ENCODE data around the gene TANC1. TPM values are rescaled to one million over a fixed set of nuclear protein-coding genes. Genes with fewer than 3 reads are reported as not detected.

TANC1 gene
- total RNA-seq, 6 donors from 2014 or later, result 41.6 to 101 (median 75.5) TPM

DNA sequence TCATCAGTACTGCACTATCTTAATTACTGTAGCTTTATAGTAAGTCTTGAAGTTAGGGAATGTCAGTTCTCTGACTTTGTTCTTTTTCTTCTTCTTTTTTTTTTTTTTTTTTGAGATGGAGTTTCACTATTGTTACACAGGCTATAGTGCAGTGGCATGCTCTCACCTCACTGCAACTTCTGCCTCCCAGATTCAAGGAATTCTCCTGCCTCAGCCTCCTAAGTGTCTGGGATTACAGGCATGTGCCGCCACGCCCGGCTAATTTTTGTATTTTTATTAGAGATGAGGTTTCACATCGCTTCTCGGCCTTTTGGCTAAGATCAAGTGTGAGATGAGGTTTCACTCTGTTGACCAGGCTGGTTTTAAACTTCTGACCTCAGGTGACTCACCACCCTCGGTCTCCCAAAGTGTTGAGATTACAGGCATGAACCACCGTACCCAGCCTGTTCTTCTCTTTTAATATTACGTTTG, 41.9 kb upstream of the TANC1 start:
- Histone ChIP-seq H3K4me3 (no peak overlapping the region), H3K4me1 (no peaks in the 10 kb centered on the region), H3K27ac (no peak overlapping the region), H3K9me3 (no peaks in the 10 kb centered on the region), H3K36me3 (no peaks in the 10 kb centered on the region), H3K27me3 (no peaks in the 10 kb centered on the region)
- DNase-seq, result no peak
- no peak for TF ChIP-seq POLR2AphosphoS5 (IDR thresholded peaks at IDR 0.05)
- no peak for TF ChIP-seq EP300 (IDR thresholded peaks at IDR 0.05)
- TF ChIP-seq, protein P1, sequence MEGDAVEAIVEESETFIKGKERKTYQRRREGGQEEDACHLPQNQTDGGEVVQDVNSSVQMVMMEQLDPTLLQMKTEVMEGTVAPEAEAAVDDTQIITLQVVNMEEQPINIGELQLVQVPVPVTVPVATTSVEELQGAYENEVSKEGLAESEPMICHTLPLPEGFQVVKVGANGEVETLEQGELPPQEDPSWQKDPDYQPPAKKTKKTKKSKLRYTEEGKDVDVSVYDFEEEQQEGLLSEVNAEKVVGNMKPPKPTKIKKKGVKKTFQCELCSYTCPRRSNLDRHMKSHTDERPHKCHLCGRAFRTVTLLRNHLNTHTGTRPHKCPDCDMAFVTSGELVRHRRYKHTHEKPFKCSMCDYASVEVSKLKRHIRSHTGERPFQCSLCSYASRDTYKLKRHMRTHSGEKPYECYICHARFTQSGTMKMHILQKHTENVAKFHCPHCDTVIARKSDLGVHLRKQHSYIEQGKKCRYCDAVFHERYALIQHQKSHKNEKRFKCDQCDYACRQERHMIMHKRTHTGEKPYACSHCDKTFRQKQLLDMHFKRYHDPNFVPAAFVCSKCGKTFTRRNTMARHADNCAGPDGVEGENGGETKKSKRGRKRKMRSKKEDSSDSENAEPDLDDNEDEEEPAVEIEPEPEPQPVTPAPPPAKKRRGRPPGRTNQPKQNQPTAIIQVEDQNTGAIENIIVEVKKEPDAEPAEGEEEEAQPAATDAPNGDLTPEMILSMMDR (IDR thresholded peaks at IDR 0.05), result no peak
- TF ChIP-seq POLR2A (IDR thresholded peaks at IDR 0.05), result no peak
- no peak for ATAC-seq (ENCODE audit: low FRiP score in 2 of 2)
- 79 to 82% methylated on average over 8 of the region's 8 CpGs for WGBS, 2 donors

DNA sequence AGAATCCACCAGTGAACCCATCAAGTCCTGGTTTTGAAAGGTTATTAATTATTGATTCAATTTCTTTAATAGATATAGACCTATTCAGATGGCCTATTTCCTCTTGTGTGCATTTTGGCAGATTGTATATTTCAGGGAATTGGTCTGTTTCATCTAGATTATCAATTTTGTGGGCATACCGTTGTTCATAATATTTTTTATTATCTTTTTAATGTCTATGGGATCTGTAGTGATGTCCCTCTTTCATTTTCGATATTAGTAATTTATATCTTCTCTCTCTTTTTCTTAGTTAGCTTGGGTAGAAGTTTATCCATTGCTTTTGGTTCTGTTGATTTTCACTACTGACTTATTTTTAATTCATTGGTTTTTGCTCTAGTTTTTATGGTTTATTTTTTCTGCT, 39.9 kb upstream of the TANC1 start:
- no peak for TF ChIP-seq EP300 (IDR thresholded peaks at IDR 0.05)
- TF ChIP-seq, protein P1 (IDR thresholded peaks at IDR 0.05), result no peak
- TF ChIP-seq POLR2AphosphoS5 (IDR thresholded peaks at IDR 0.05), result no peak
- TF ChIP-seq POLR2A (IDR thresholded peaks at IDR 0.05), result no peak
- Histone ChIP-seq H3K9me3 (no peaks in the 10 kb centered on the region), H3K27me3 (no peaks in the 10 kb centered on the region), H3K4me3 (no peak overlapping the region), H3K4me1 (no peaks in the 10 kb centered on the region), H3K27ac (no peak overlapping the region), H3K36me3 (no peaks in the 10 kb centered on the region)
- ATAC-seq (ENCODE audit: low FRiP score in 2 of 2) (no peak), DNase-seq (no peak)
- WGBS, 2 donors, result 92 to 98% methylated on average over 2 of the region's 2 CpGs

DNA sequence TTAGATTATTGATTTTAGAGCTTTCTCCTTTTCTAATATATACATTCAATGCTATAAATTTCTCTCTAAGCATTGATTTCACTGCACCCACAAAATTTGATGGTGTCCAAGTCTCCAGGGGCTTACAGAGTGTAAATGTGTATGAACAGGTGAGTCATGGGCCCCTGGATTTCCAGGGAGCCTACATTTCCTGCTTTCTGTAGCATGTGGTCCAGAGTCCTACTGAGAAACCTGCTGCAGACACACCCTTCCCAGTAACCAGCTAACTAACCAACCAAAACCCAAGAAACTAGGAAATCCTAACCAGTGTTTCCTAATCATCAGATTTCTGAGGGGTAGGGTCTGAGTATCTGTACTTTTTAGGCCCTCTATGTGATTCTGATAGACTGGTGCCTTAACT, 39.5 kb upstream of the TANC1 start:
- Histone ChIP-seq H3K27ac (no peak overlapping the region), H3K4me3 (no peak overlapping the region), H3K36me3 (no peaks in the 10 kb centered on the region), H3K4me1 (no peaks in the 10 kb centered on the region), H3K27me3 (no peaks in the 10 kb centered on the region), H3K9me3 (no peaks in the 10 kb centered on the region)
- no peak for TF ChIP-seq EP300 (IDR thresholded peaks at IDR 0.05)
- TF ChIP-seq, protein P1 (IDR thresholded peaks at IDR 0.05), result no peak
- no peak for TF ChIP-seq POLR2AphosphoS5 (IDR thresholded peaks at IDR 0.05)
- no peak for TF ChIP-seq POLR2A (IDR thresholded peaks at IDR 0.05)
- no peak for DNase-seq
- ATAC-seq (ENCODE audit: low FRiP score in 2 of 2), result no peak

DNA sequence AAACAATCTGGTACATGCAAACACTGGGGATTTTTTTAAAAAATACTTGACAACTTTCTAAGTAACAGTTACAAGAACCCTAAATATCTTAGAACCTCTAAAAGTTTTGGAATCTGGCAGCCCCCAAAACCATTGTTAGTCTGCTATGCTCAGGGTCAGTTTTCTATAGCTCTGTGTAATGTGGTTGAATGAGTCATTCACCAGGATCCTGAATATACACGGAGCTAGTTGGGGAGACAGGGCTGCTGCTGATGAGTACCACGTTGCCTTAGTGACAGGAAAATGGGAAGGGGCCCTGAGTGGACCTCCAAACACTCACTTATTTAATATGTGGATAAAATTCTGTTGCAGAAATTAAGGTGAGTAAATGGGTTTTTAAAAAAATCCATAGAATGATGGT, 36.9 kb upstream of the TANC1 start:
- Histone ChIP-seq H3K4me3 (no peak overlapping the region), H3K4me1 (peaks cover 0 to 5% (median 2%) of the 10 kb centered on the region in 4 donors), H3K36me3 (no peaks in the 10 kb centered on the region), H3K9me3 (no peaks in the 10 kb centered on the region), H3K27me3 (no peaks in the 10 kb centered on the region), H3K27ac (no peak overlapping the region)
- 37 to 60% methylated on average over 2 of the region's 2 CpGs for WGBS, 2 donors
- ATAC-seq (ENCODE audit: low FRiP score in 2 of 2), result no peak
- no peak for DNase-seq
- TF ChIP-seq EP300 (IDR thresholded peaks at IDR 0.05) (no peak), POLR2A (IDR thresholded peaks at IDR 0.05) (no peak), POLR2AphosphoS5 (IDR thresholded peaks at IDR 0.05) (no peak)
- TF ChIP-seq, protein P1 (IDR thresholded peaks at IDR 0.05), result no peak

DNA sequence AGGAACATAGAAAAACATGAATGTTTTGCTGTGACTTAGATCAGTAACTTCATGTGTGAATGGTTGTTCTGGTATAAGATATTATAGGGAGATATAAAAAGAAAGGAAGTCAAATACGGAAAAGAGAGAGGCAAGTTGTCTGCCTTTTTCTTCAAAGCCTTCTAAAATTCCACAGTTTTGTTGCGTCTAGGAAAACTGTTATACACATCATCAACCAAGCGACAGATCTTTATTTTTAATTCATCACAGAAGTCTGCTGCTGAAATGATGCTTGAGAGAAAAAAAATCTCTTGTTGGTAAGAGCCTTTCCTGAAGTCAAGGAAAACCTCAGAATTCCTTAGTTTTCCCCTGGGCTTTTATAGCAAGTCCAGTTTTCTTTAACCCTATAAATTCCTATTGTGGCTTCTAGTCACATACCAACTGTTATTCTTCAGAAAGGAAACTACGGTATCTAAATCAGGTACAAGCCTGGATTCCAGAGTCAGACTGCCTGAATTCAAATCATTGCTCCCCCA, 36.3 kb upstream of the TANC1 start:
- H3K4me1 ChIP-seq, result peaks cover 0 to 8% (median 3%) of the 10 kb centered on the region in 4 donors
- H3K27ac ChIP-seq, result no peak overlapping the region
- 83 to 86% methylated on average over 4 of the region's 4 CpGs for WGBS, 2 donors
- no peak for ATAC-seq (ENCODE audit: low FRiP score in 2 of 2)
- TF ChIP-seq POLR2A (IDR thresholded peaks at IDR 0.05) (no peak), POLR2AphosphoS5 (IDR thresholded peaks at IDR 0.05) (no peak), EP300 (IDR thresholded peaks at IDR 0.05) (no peak)
- TF ChIP-seq, protein P1 (IDR thresholded peaks at IDR 0.05), result no peak
- no peaks in the 10 kb centered on the region for H3K27me3 ChIP-seq
- no peak for DNase-seq
- H3K4me3 ChIP-seq, result no peak overlapping the region
- no peaks in the 10 kb centered on the region for H3K36me3 ChIP-seq
- H3K9me3 ChIP-seq, result no peaks in the 10 kb centered on the region
